ENCODE results near the gene ABAT.

Gene ABAT

GRCh38 chr16:8712589-8713361 lies 38.4 kb downstream of the ABAT start:
- Histone ChIP-seq H3K27me3 (ENCODE audit: insufficient read depth, low read length) (no peaks in the 10 kb centered on the region), H2AFZ (ENCODE audit: low read length) (no peak overlapping the region)
- TF ChIP-seq CTCF (IDR thresholded peaks at IDR 0.05; ENCODE audit: low read length) = no peak
- TF ChIP-seq EZH2 (IDR thresholded peaks at IDR 0.05; ENCODE audit: borderline replicate concordance, low read length) = no peak

DNA sequence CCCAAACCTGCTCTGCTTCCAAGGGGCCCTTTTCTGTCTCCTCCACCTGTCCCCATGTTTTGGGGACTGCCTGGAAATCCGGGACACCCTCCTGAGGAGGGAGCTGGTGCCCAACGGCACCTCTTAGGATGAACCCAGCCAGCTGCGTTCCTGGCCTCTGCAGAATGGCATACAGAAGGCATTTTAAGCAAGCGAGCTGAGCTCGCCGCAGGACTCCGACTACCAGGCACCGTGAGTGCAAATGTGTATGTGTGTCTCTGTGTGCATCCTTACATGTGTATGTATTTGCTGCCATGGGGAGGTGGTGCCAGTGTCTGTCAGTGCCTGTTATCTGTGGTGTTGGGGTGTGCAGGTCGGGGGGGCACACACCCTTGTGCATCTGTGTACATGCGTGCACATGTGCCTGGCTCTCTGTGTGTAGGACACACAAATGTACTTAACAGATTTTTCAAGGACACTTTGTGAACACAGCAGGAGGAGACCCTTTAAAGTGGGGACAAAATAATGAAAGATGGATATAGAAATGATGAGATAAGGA lies 39.3 kb downstream of the ABAT start:
- TF ChIP-seq CTCF (IDR thresholded peaks at IDR 0.05; ENCODE audit: low read length) (no peak), EZH2 (IDR thresholded peaks at IDR 0.05; ENCODE audit: borderline replicate concordance, low read length) (no peak)
- Histone ChIP-seq H3K27ac (ENCODE audit: low read depth, low read length, poor library complexity, severe bottlenecking) (no peak overlapping the region), H3K9me2 (ENCODE audit: low read depth, low read length) (no peaks in the 10 kb centered on the region), H4K20me1 (ENCODE audit: insufficient read depth, low read length) (no peaks in the 10 kb centered on the region), H2AFZ (ENCODE audit: low read length) (no peak overlapping the region), H3K4me1 (ENCODE audit: insufficient read depth, low read length, severe bottlenecking) (no peaks in the 10 kb centered on the region), H3K9me3 (ENCODE audit: low read length) (peaks cover 2% of the 10 kb centered on the region; the same call in 1 of the 2 replicates), H3K27me3 (ENCODE audit: insufficient read depth, low read length) (no peaks in the 10 kb centered on the region), H3K36me3 (ENCODE audit: insufficient read depth, low read length) (no peaks in the 10 kb centered on the region; the same call in 1 of the 2 replicates), H3K4me3 (ENCODE audit: low read depth, low read length, poor library complexity, severe bottlenecking) (no peak overlapping the region), H3K4me2 (ENCODE audit: low read length) (no peak overlapping the region), H3K79me2 (ENCODE audit: insufficient read depth, low read length) (no peaks in the 10 kb centered on the region), H3F3A (ENCODE audit: insufficient read depth, low read length) (no peaks in the 10 kb centered on the region), H3K9ac (ENCODE audit: low read length) (no peak overlapping the region)

More at GRCh38 chr16:8712589-8713361, 38.4 kb downstream of the ABAT start:
- Histone ChIP-seq H3K9me3 (ENCODE audit: low read length) (peaks cover 2% of the 10 kb centered on the region; the same call in 1 of the 2 replicates), H3K4me3 (ENCODE audit: low read depth, low read length, poor library complexity, severe bottlenecking) (no peak overlapping the region), H3K27ac (ENCODE audit: low read depth, low read length, poor library complexity, severe bottlenecking) (no peak overlapping the region), H3K9me2 (ENCODE audit: low read depth, low read length) (no peaks in the 10 kb centered on the region), H3F3A (ENCODE audit: insufficient read depth, low read length) (no peaks in the 10 kb centered on the region), H3K36me3 (ENCODE audit: insufficient read depth, low read length) (no peaks in the 10 kb centered on the region; the same call in 1 of the 2 replicates), H3K79me2 (ENCODE audit: insufficient read depth, low read length) (no peaks in the 10 kb centered on the region), H3K4me1 (ENCODE audit: insufficient read depth, low read length, severe bottlenecking) (no peaks in the 10 kb centered on the region), H4K20me1 (ENCODE audit: insufficient read depth, low read length) (no peaks in the 10 kb centered on the region), H3K9ac (ENCODE audit: low read length) (no peak overlapping the region), H3K4me2 (ENCODE audit: low read length) (no peak overlapping the region)

- no peak overlapping the region for H3K4me3 ChIP-seq (ENCODE audit: low read depth, low read length, poor library complexity, severe bottlenecking)
- H4K20me1 ChIP-seq (ENCODE audit: insufficient read depth, low read length) = no peaks in the 10 kb centered on the region
- no peak overlapping the region for H3K9ac ChIP-seq (ENCODE audit: low read length)
- no peaks in the 10 kb centered on the region for H3K79me2 ChIP-seq (ENCODE audit: insufficient read depth, low read length)
- H3K27me3 ChIP-seq (ENCODE audit: insufficient read depth, low read length) = no peaks in the 10 kb centered on the region
- H3K9me3 ChIP-seq (ENCODE audit: low read length) = peaks cover 2% of the 10 kb centered on the region; the same call in 1 of the 2 replicates
- no peak overlapping the region for H3K4me2 ChIP-seq (ENCODE audit: low read length)
- H3K9me2 ChIP-seq (ENCODE audit: low read depth, low read length) = no peaks in the 10 kb centered on the region
- H3K4me1 ChIP-seq (ENCODE audit: insufficient read depth, low read length, severe bottlenecking) = no peaks in the 10 kb centered on the region
- H3K27ac ChIP-seq (ENCODE audit: low read depth, low read length, poor library complexity, severe bottlenecking) = no peak overlapping the region
- TF ChIP-seq EZH2 (IDR thresholded peaks at IDR 0.05; ENCODE audit: borderline replicate concordance, low read length) (no peak), CTCF (IDR thresholded peaks at IDR 0.05; ENCODE audit: low read length) (no peak)
- H3K36me3 ChIP-seq (ENCODE audit: insufficient read depth, low read length) = no peaks in the 10 kb centered on the region; the same call in 1 of the 2 replicates
- no peak overlapping the region for H2AFZ ChIP-seq (ENCODE audit: low read length)
- H3F3A ChIP-seq (ENCODE audit: insufficient read depth, low read length) = no peaks in the 10 kb centered on the region
Observed at GRCh38 chr16:8714174-8714573, 39.8 kb downstream of the ABAT start.

Data from OCI-LY1 (cell line).